HCT116 (cell line): Measurements from ENCODE around the gene RASSF5. TPM values are rescaled to one million over a fixed set of nuclear protein-coding genes. Genes with fewer than 3 reads are reported as not detected.
A peak's percentile ranks its signal among the peaks of the same experiment; 100 is the strongest.

ENCODE experiments used
- ATF3 ChIP-seq: IDR thresholded peaks from 2 replicates; pipeline ENCODE4 v1.6.1; 2012
- CBX3 ChIP-seq: IDR thresholded peaks from 2 replicates; pipeline ENCODE4 v1.6.1; 2012; ENCODE audit warnings: low read depth
- MAX ChIP-seq: IDR thresholded peaks from 2 replicates; pipeline ENCODE4 v1.6.1; 2012
- POLR2A ChIP-seq: IDR thresholded peaks from 2 replicates; pipeline ENCODE4 v1.7.0; 2011; ENCODE audit warnings: borderline replicate concordance; ENCODE audit not compliant: insufficient read depth, insufficient read length; ENCODE audit errors: extremely low read depth
- RAD21 ChIP-seq: IDR thresholded peaks from 2 replicates; pipeline ENCODE4 v1.6.1; 2012; ENCODE audit warnings: low read depth, mild to moderate bottlenecking
- REST ChIP-seq: IDR thresholded peaks from 2 replicates; pipeline ENCODE4 v1.6.1; 2012; ENCODE audit warnings: low read depth
- SIN3A ChIP-seq: IDR thresholded peaks from 2 replicates; pipeline ENCODE4 v1.6.1; 2012; ENCODE audit warnings: low read depth
- SP1 ChIP-seq: IDR thresholded peaks from 2 replicates; pipeline ENCODE4 v1.6.1; 2012; ENCODE audit warnings: low read depth
- SRF ChIP-seq: IDR thresholded peaks from 2 replicates; pipeline ENCODE4 v1.6.1; 2012; ENCODE audit warnings: low read depth
- YY1 ChIP-seq: IDR thresholded peaks from 2 replicates; pipeline ENCODE4 v1.6.1; 2011; ENCODE audit warnings: low read length, low read depth, moderate library complexity, mild to moderate bottlenecking; ENCODE audit not compliant: insufficient replicate concordance; ENCODE audit errors: extremely low read depth
- ZBTB33 ChIP-seq: IDR thresholded peaks from 2 replicates; pipeline ENCODE4 v1.6.1; 2011; ENCODE audit warnings: mild to moderate bottlenecking, low read length, moderate library complexity; ENCODE audit not compliant: insufficient replicate concordance; ENCODE audit errors: extremely low read depth
- total RNA-seq: library from RNA; stranded (reverse); gene quantifications from one replicate; pipeline ENCODE4 v1.2.1, GENCODE V29; 2021; ENCODE audit not compliant: unreplicated experiment

RASSF5 gene
- total RNA-seq, 1 experiment from 2014 or later, result 5.4 TPM

- TF ChIP-seq REST (no peak), SIN3A (no peak), ATF3 (no peak), RAD21 (peak; percentile 48), ZBTB33 (no peak), MAX (no peak), SRF (no peak), SP1 (no peak), YY1 (no peak), POLR2A (no peak), CBX3 (no peak)
Measured at GRCh38 chr1:206606867-206607266, 99.5 kb downstream of the RASSF5 start (continued).
